ENCODE measurements around the gene LIN7B. TPM values are rescaled to one million over a fixed set of nuclear protein-coding genes. Genes with fewer than 3 reads are reported as not detected.

LIN7B gene
- total and polyA plus RNA-seq, 2 of the 13 experiments (the other 11 are each of a cell fraction or from before 2014, with no cell fraction given) = 5.3 to 7.6 TPM

DNA sequence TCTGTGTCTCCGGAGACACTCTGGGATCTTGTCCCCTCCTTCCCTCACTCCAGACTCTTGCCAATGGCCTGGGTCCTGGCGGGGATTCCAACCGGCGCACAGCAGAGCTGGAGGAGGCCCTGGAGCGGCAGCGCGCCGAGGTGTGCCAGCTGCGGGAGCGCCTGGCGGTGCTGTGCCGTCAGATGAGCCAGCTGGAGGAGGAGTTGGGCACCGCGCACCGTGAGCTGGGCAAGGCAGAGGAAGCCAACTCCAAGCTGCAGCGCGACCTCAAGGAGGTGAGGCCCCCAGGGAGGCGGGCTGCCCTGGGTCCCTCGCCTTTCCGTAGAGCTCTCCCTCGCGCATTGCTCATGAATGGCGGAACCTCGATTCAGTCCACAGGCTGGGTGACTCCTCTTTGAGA is 16.2 kb downstream of the LIN7B start (continued):
- TF ChIP-seq, protein P1, sequence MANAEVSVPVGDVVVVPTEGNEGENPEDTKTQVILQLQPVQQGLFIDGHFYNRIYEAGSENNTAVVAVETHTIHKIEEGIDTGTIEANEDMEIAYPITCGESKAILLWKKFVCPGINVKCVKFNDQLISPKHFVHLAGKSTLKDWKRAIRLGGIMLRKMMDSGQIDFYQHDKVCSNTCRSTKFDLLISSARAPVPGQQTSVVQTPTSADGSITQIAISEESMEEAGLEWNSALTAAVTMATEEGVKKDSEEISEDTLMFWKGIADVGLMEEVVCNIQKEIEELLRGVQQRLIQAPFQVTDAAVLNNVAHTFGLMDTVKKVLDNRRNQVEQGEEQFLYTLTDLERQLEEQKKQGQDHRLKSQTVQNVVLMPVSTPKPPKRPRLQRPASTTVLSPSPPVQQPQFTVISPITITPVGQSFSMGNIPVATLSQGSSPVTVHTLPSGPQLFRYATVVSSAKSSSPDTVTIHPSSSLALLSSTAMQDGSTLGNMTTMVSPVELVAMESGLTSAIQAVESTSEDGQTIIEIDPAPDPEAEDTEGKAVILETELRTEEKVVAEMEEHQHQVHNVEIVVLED (CRISPR knock-in tag; IDR thresholded peaks at IDR 0.05; ENCODE audit: borderline replicate concordance) = no peak
- TF ChIP-seq NONO (IDR thresholded peaks at IDR 0.05) (no peak), NONO (CRISPR knock-in tag; conservative IDR thresholded peaks at IDR 0.05) (no peak), KAT2B (IDR thresholded peaks at IDR 0.05; ENCODE audit: borderline replicate concordance, low read depth, low read length) (no peak)

GRCh38 chr19:49132974-49133609 is 18.9 kb downstream of the LIN7B start:
- ATAC-seq (no peak), DNase-seq (ENCODE audit: low spot score) (no peak), FAIRE-seq (no peak)
- Histone ChIP-seq H2AFZ (ENCODE audit: low read length) (no peak overlapping the region), H3K27ac (ENCODE audit: extremely low read length, insufficient read depth, low read length) (no peak overlapping the region), H4K20me1 (ENCODE audit: insufficient read depth, low read length) (no peaks in the 10 kb centered on the region), H3K36me3 (replicated peaks in 1 of 2; ENCODE audit: control insufficient read depth in 1 of 2, insufficient read depth in 2 of 2, low read length in 2 of 2) (peaks cover 3 to 5% of the 10 kb centered on the region in 2 experiments; a peak in 3 of 5 replicates), H3K9ac (ENCODE audit: insufficient read depth, low read depth, low read length) (no peak overlapping the region), H3K4me3 (replicated peaks in 1 of 3; ENCODE audit: insufficient read depth in 1 of 3, low read depth in 2 of 3, low read length in 3 of 3) (no peak overlapping the region), H3K79me2 (ENCODE audit: insufficient read depth, low read length) (no peaks in the 10 kb centered on the region), H3K4me1 (ENCODE audit: insufficient read depth, low read length) (peaks cover 13% of the 10 kb centered on the region), H3K27me3 (ENCODE audit: control insufficient read depth in 1 of 2, insufficient read depth in 2 of 2, low read length in 2 of 2) (no peaks in the 10 kb centered on the region), H3K9me3 (ENCODE audit: low read length) (no peaks in the 10 kb centered on the region), H3K4me2 (ENCODE audit: low read depth, low read length) (no peak overlapping the region)
- ChIA-PET POLR2A (no interaction called here), CTCF (ENCODE audit: low intra/inter-chr PET ratio, low total read pairs) (no interaction called here)
- no TSS peak for BruUV-seq (replicated peaks)
- in situ Hi-C loops (cut with HindIII; ENCODE audit: extremely low pct_ligation_motif_present, low pct_unique_long_range_greater_than_20kb) = no loop called here
- 95% methylated on average over 49 of the region's 49 CpGs for WGBS (ENCODE audit: low lambda C conversion rate)
- TF ChIP-seq GZF1 (CRISPR knock-in tag; IDR thresholded peaks at IDR 0.05) (no peak), ZNF33A (CRISPR knock-in tag; IDR thresholded peaks at IDR 0.05; ENCODE audit: borderline replicate concordance) (no peak), POLR2A (IDR thresholded peaks at IDR 0.05; ENCODE audit: insufficient read depth in 1 of 2, low read depth in 2 of 2, low read length in 2 of 2) (no peak), MIXL1 (CRISPR knock-in tag; IDR thresholded peaks at IDR 0.05) (no peak), ZSCAN12 (CRISPR knock-in tag; IDR thresholded peaks at IDR 0.05) (no peak), ZBTB34 (CRISPR knock-in tag; IDR thresholded peaks at IDR 0.05) (no peak), CC2D1A (CRISPR knock-in tag; IDR thresholded peaks at IDR 0.05) (no peak)
- TF ChIP-seq, protein P2, sequence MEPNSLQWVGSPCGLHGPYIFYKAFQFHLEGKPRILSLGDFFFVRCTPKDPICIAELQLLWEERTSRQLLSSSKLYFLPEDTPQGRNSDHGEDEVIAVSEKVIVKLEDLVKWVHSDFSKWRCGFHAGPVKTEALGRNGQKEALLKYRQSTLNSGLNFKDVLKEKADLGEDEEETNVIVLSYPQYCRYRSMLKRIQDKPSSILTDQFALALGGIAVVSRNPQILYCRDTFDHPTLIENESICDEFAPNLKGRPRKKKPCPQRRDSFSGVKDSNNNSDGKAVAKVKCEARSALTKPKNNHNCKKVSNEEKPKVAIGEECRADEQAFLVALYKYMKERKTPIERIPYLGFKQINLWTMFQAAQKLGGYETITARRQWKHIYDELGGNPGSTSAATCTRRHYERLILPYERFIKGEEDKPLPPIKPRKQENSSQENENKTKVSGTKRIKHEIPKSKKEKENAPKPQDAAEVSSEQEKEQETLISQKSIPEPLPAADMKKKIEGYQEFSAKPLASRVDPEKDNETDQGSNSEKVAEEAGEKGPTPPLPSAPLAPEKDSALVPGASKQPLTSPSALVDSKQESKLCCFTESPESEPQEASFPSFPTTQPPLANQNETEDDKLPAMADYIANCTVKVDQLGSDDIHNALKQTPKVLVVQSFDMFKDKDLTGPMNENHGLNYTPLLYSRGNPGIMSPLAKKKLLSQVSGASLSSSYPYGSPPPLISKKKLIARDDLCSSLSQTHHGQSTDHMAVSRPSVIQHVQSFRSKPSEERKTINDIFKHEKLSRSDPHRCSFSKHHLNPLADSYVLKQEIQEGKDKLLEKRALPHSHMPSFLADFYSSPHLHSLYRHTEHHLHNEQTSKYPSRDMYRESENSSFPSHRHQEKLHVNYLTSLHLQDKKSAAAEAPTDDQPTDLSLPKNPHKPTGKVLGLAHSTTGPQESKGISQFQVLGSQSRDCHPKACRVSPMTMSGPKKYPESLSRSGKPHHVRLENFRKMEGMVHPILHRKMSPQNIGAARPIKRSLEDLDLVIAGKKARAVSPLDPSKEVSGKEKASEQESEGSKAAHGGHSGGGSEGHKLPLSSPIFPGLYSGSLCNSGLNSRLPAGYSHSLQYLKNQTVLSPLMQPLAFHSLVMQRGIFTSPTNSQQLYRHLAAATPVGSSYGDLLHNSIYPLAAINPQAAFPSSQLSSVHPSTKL (CRISPR knock-in tag; IDR thresholded peaks at IDR 0.05) = no peak
- intact Hi-C loops (cut with micrococcal nuclease; ENCODE audit: unreplicated experiment) = no loop called here

Measured in HepG2 (cell line).